ACC112 (cell line): ENCODE measurements around the gene COQ8B.

ENCODE experiments used
- H2AFZ ChIP-seq: fragments of 200-600 bp; sonication (generic); one replicate; pipeline ENCODE4 v1.6.0; 2017; ENCODE audit warnings: antibody characterized with exemption, low read length; ENCODE audit not compliant: unreplicated experiment
- H3K27ac ChIP-seq: fragments of 200-600 bp; sonication (generic); 2 replicates; pipeline ENCODE4 v1.5.1; 2014; ENCODE audit warnings: low read depth, mild to moderate bottlenecking, antibody characterized with exemption, low read length, moderate library complexity
- H3K27me3 ChIP-seq: fragments of 200-600 bp; sonication (generic); 2 replicates; pipeline ENCODE4 v1.6.1; 2014; ENCODE audit warnings: mild to moderate bottlenecking, antibody characterized with exemption, low read length, moderate library complexity, mixed read lengths; ENCODE audit not compliant: insufficient read depth
- H3K36me3 ChIP-seq: fragments of 200-600 bp; sonication (generic); 2 replicates; pipeline ENCODE4 v1.6.1; 2016; ENCODE audit warnings: mild to moderate bottlenecking, antibody characterized with exemption, low read length, moderate library complexity, mixed read lengths; ENCODE audit not compliant: insufficient read depth
- H3K4me1 ChIP-seq: fragments of 200-600 bp; sonication (generic); one replicate; pipeline ENCODE4 v1.6.1; 2016; ENCODE audit warnings: low read length, mixed read lengths; ENCODE audit not compliant: insufficient read depth, unreplicated experiment, control insufficient read depth
- H3K4me3 ChIP-seq: fragments of 200-600 bp; sonication (generic); 2 replicates; pipeline ENCODE4 v1.5.1; 2014; ENCODE audit warnings: mild to moderate bottlenecking, low read depth, low read length
- H3K79me2 ChIP-seq: fragments of 200-600 bp; sonication (generic); one replicate; pipeline ENCODE4 v1.6.0; 2016; ENCODE audit warnings: low read length; ENCODE audit not compliant: control insufficient read depth, unreplicated experiment, insufficient read depth

Gene COQ8B

GRCh38 chr19:40685016-40685526 is 31.6 kb downstream of the COQ8B start:
- peaks cover 13% of the 10 kb centered on the region; the same call in 1 of the 2 replicates for H3K36me3 ChIP-seq
- peaks cover 19% of the 10 kb centered on the region for H3K4me1 ChIP-seq
- H3K79me2 ChIP-seq, result peaks cover 25% of the 10 kb centered on the region
- no peak overlapping the region for H2AFZ ChIP-seq
- H3K4me3 ChIP-seq, result no peak overlapping the region
- no peak overlapping the region for H3K27ac ChIP-seq
- no peaks in the 10 kb centered on the region for H3K27me3 ChIP-seq

- Histone ChIP-seq H3K27ac (no peak overlapping the region), H3K4me1 (peaks cover 19% of the 10 kb centered on the region), H2AFZ (no peak overlapping the region), H3K4me3 (no peak overlapping the region), H3K79me2 (peaks cover 17% of the 10 kb centered on the region), H3K36me3 (peaks cover 13% of the 10 kb centered on the region; the same call in 1 of the 2 replicates), H3K27me3 (no peaks in the 10 kb centered on the region)
Measured at GRCh38 chr19:40684280-40684679, 32.4 kb downstream of the COQ8B start.

DNA sequence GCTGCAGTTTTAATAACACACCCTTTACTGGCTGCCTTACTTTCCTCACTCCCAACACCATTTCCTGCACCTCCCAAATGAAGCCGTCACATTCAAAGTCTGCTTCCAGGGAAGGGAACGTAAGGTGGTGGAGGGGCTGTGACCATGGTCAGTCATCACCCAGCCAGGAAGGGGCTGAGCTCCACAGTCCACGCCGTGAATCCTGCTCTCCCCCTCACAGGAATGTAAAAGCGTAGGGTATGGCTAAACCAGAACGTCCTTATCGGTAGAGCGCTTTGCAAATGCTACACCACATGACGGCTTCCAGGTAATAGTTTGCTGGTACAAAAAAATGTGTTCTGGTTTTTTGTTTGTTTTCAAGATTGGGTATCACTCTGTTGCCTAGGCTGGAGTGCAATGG is 33.2 kb downstream of the COQ8B start:
- peaks cover 13% of the 10 kb centered on the region; the same call in 1 of the 2 replicates for H3K36me3 ChIP-seq
- no peak overlapping the region for H3K27ac ChIP-seq
- H3K4me1 ChIP-seq, result peaks cover 12% of the 10 kb centered on the region
- H3K4me3 ChIP-seq, result no peak overlapping the region
- no peaks in the 10 kb centered on the region for H3K27me3 ChIP-seq
- H2AFZ ChIP-seq, result no peak overlapping the region
- peaks cover 9% of the 10 kb centered on the region for H3K79me2 ChIP-seq

DNA sequence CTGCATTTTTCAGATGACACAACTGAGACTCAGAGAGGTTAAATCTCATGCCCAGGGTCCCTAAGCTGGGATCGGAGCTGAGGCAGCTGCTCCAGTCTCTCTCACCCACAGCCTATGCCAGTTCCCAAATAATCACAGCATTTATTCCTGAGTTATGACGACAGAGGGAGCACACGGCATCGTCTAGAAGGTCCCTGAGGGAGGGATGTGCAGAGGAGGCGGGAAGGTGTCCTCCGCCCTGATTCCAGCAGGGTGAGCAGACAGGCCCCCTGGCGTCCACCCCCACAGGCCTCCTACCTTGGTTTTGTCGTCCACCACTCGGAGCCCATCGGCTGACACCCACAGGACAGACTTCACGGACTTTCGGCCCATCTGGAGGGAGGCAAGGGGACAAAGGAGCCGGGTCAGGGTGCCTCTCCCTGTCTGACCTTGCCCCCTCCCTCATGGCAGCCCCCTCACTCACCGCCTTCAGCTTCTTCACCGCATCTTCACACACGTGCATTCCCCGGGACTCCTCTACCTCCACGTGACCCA is 34.2 kb downstream of the COQ8B start:
- Histone ChIP-seq H3K4me3 (no peak overlapping the region), H3K36me3 (peaks cover 13% of the 10 kb centered on the region; the same call in 1 of the 2 replicates), H3K27me3 (no peaks in the 10 kb centered on the region), H3K27ac (no peak overlapping the region), H3K4me1 (peaks cover 3% of the 10 kb centered on the region), H3K79me2 (no peaks in the 10 kb centered on the region), H2AFZ (no peak overlapping the region)

DNA sequence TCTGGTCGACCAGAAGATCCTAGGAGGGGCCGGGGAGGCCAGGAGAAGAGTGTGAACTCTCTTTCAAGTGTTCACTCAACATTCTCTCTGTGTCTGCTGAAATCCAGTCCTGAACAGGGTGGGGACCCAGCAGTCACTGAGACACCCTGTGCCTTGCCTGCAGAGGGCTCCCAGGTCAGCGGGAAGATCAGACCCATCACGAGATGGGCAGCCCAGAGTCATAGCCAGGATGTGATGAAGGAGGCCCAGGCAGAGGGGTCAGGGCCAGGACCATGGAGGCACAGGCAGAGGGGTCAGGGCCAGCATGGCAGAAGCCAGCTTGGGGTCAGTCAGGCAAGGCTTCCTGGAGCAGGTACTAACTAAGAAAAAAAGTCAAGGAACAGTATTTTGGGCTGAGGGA is 35.6 kb downstream of the COQ8B start:
- Histone ChIP-seq H2AFZ (no peak overlapping the region), H3K79me2 (no peaks in the 10 kb centered on the region), H3K4me1 (no peaks in the 10 kb centered on the region), H3K4me3 (no peak overlapping the region), H3K27me3 (no peaks in the 10 kb centered on the region), H3K36me3 (peaks cover 5% of the 10 kb centered on the region; the same call in 1 of the 2 replicates), H3K27ac (no peak overlapping the region)

DNA sequence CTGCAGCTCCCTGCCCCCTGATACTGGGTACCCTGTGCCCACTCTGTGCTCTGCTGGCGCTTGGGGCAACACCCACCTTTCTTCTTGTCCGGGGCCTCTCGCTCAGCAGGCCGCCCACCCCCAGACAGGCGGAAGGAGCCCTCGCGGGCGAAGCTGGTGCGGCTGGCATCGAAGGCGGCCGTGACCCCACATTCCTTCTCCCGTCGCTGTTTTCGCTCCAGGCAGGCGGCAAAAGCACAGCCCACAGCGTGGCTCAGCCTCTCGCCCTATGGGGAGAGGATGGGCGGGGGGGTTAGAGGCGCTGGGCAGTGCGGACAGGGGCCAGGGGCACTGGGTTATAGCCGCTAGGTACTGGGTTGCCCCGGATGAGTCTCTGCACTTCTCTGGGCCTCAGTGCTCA is 39.5 kb downstream of the COQ8B start:
- H3K36me3 ChIP-seq, result peaks cover 11% of the 10 kb centered on the region

DNA sequence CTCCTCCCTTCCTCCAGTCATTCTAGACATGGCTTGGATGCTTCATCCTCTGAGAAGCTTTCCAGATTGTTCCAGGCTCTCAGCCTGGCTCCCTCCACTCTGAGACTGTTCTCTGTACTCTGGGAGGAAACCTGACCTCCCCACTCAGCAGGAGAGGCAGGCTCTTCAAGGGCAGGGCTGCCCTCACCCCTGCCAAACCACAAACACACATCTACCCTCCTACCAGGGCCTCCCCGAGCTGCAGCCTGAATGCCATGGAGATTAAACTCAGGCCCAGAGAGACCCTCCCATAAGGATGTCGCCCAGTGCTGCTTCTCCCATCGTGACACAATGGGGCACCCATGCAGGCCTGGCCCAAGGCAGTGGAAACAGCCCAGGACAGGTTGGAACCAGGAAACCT is 42.4 kb downstream of the COQ8B start:
- Histone ChIP-seq H3K36me3 (peaks cover 32% of the 10 kb centered on the region), H3K27ac (no peak overlapping the region), H2AFZ (no peak overlapping the region), H3K79me2 (no peaks in the 10 kb centered on the region), H3K4me3 (no peak overlapping the region), H3K27me3 (no peaks in the 10 kb centered on the region), H3K4me1 (no peaks in the 10 kb centered on the region)

More for the DNA sequence above, 39.5 kb downstream of the COQ8B start:
- H3K27ac ChIP-seq, result no peak overlapping the region
- no peaks in the 10 kb centered on the region for H3K27me3 ChIP-seq
- H3K4me1 ChIP-seq, result no peaks in the 10 kb centered on the region
- no peak overlapping the region for H3K4me3 ChIP-seq
- no peak overlapping the region for H2AFZ ChIP-seq
- no peaks in the 10 kb centered on the region for H3K79me2 ChIP-seq

DNA sequence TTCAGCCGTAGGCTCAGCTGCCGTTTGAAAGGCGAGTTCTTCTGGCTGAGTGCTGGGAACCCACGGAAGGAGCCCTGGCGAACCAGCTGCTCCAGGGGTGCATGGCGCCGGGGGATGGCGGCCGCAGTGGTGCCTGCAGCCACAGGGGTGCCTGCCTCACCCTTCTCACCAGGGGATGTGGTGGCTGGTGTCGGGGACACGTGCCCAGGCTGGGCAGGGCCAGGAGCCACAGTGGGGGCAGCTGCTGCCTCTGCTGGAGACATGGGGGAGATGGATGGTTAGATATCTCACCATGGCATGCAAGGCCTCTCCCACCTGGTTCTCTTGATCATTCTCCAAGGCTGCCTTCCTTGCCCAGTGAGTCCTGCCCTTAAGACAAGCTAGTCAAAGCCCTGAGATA is 43.3 kb downstream of the COQ8B start:
- Histone ChIP-seq H3K4me3 (no peak overlapping the region), H3K27me3 (no peaks in the 10 kb centered on the region), H3K79me2 (no peaks in the 10 kb centered on the region), H3K27ac (no peak overlapping the region), H2AFZ (no peak overlapping the region), H3K36me3 (peaks cover 40% of the 10 kb centered on the region), H3K4me1 (no peaks in the 10 kb centered on the region)

DNA sequence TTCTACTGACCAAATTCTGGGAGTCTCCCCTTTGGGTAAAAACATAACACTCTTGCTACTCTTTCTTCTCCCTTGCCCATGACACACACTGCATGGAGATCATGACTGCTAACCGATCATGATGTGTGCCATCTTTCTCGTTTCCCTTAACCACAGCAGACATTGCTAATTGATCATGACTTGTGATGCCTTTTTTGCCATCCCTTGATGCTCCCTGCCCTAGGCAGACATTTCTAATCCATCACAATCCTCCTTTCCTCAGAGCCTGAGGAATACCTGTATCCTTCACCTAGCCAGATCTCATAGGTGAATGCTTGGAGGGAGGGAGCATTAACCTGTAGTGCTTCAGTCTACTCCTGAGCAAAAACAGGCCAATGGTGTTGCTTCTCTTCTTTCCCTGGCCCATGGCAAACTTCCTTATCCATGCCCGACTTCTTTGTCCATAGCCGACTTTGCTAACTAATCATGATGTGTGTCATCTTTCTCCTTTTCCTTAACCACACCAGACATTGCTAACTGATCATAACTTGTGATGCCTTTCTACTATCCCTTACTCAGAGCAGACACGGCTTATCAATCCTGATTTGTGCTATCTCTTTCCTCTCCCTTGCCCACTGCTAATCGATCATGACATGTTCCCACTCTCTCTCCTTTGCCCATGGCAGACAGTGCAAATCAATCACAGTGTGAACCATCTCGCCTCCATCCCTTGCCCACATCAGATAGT is 44.0 kb downstream of the COQ8B start:
- Histone ChIP-seq H3K4me3 (no peak overlapping the region), H2AFZ (no peak overlapping the region), H3K4me1 (no peaks in the 10 kb centered on the region), H3K36me3 (peaks cover 40% of the 10 kb centered on the region), H3K79me2 (no peaks in the 10 kb centered on the region), H3K27ac (no peak overlapping the region), H3K27me3 (no peaks in the 10 kb centered on the region)

GRCh38 chr19:40672038-40672437 is 44.6 kb downstream of the COQ8B start:
- peaks cover under 1% of the 10 kb centered on the region for H3K4me1 ChIP-seq
- no peak overlapping the region for H3K27ac ChIP-seq
- no peaks in the 10 kb centered on the region for H3K79me2 ChIP-seq
- H3K36me3 ChIP-seq, result peaks cover 40% of the 10 kb centered on the region
- no peak overlapping the region for H2AFZ ChIP-seq
- no peaks in the 10 kb centered on the region for H3K27me3 ChIP-seq
- H3K4me3 ChIP-seq, result no peak overlapping the region

GRCh38 chr19:40671404-40671803 is 45.3 kb downstream of the COQ8B start:
- Histone ChIP-seq H3K79me2 (no peaks in the 10 kb centered on the region), H3K4me3 (no peak overlapping the region), H3K27ac (no peak overlapping the region), H2AFZ (no peak overlapping the region), H3K36me3 (peaks cover 40% of the 10 kb centered on the region), H3K27me3 (no peaks in the 10 kb centered on the region), H3K4me1 (peaks cover 6% of the 10 kb centered on the region)
